GM23338 (cell line): ENCODE measurements around the gene MGRN1. TPM values are rescaled to one million over a fixed set of nuclear protein-coding genes. Genes with fewer than 3 reads are reported as not detected.

Experiments used
- ATAC-seq: fragments of 200-7000 bp; cut with Tn5 transposase; 3 replicates; pipeline ENCODE4 v1.9.1; 2020
- DNase-seq: peaks from one replicate; pipeline ENCODE4 v3.0.0-alpha.2; 2015; ENCODE audit warnings: low spot score
- H2AFZ ChIP-seq: fragments of 200-600 bp; sonication (generic); 2 replicates; pipeline ENCODE4 v1.8.0; 2016; ENCODE audit warnings: antibody characterized with exemption, mild to moderate bottlenecking, moderate library complexity
- H3F3A ChIP-seq: fragments of 200-600 bp; sonication (generic); replicated peaks from 2 replicates; pipeline ENCODE4 v1.8.0; 2017; ENCODE audit warnings: antibody characterized with exemption, mixed run types, low read depth
- H3K27ac ChIP-seq: fragments of 200-600 bp; sonication (generic); 2 replicates; pipeline ENCODE4 v1.6.1; 2016; ENCODE audit warnings: low read depth
- H3K27me3 ChIP-seq: fragments of 200-600 bp; sonication (generic); 2 replicates; pipeline ENCODE4 v1.8.0; 2016; ENCODE audit warnings: mild to moderate bottlenecking, mixed run types, moderate library complexity; ENCODE audit not compliant: insufficient read depth
- H3K36me3 ChIP-seq: fragments of 200-600 bp; sonication (generic); 2 replicates; pipeline ENCODE4 v1.8.0; 2016; ENCODE audit warnings: mild to moderate bottlenecking; ENCODE audit not compliant: insufficient read depth
- H3K4me1 ChIP-seq: fragments of 200-600 bp; sonication (generic); 2 replicates; pipeline ENCODE4 v1.8.0; 2016; ENCODE audit warnings: mild to moderate bottlenecking, moderate library complexity; ENCODE audit not compliant: insufficient read depth
- H3K4me2 ChIP-seq: fragments of 200-600 bp; sonication (generic); 2 replicates; pipeline ENCODE4 v1.7.1; 2017; ENCODE audit warnings: mixed run types
- H3K4me3 ChIP-seq: fragments of 200-600 bp; sonication (generic); 2 replicates; pipeline ENCODE4 v1.6.1; 2016; ENCODE audit warnings: mixed run types
- H3K79me2 ChIP-seq: fragments of 200-600 bp; sonication (generic); replicated peaks from 2 replicates; pipeline ENCODE4 v1.8.0; 2017; ENCODE audit warnings: mild to moderate bottlenecking; ENCODE audit not compliant: insufficient read depth
- H3K9me2 ChIP-seq: fragments of 200-600 bp; sonication (generic); 2 replicates; pipeline ENCODE4 v1.8.0; 2017; ENCODE audit not compliant: insufficient read depth
- H4K20me1 ChIP-seq: fragments of 200-600 bp; sonication (generic); replicated peaks from 2 replicates; pipeline ENCODE4 v1.8.0; 2017; ENCODE audit warnings: mild to moderate bottlenecking; ENCODE audit not compliant: insufficient read depth
- H3K27ac Mint-ChIP-seq: 2 replicates; pipeline ENCODE4 v1.8.0; 2020; ENCODE audit warnings: inconsistent platforms, mild to moderate bottlenecking, moderate library complexity, mixed read lengths
- H3K27me3 Mint-ChIP-seq: 3 replicates; pipeline ENCODE4 v1.8.0; 2022; ENCODE audit warnings: low read depth, mild to moderate bottlenecking, moderate library complexity, mixed read lengths, inconsistent platforms; ENCODE audit not compliant: insufficient read depth, poor library complexity
- H3K36me3 Mint-ChIP-seq: 3 replicates; pipeline ENCODE4 v1.8.0; 2021; ENCODE audit warnings: low read depth, mild to moderate bottlenecking, inconsistent platforms, moderate library complexity, mixed read lengths
- H3K4me1 Mint-ChIP-seq: 3 replicates; pipeline ENCODE4 v1.8.0; 2020; ENCODE audit warnings: mild to moderate bottlenecking, inconsistent platforms, mixed read lengths
- H3K4me3 Mint-ChIP-seq: 3 replicates; pipeline ENCODE4 v1.8.0; 2021; ENCODE audit warnings: moderate library complexity, mild to moderate bottlenecking, inconsistent platforms, mixed read lengths
- H3K9me3 Mint-ChIP-seq: 3 replicates; pipeline ENCODE4 v1.8.0; 2020; ENCODE audit warnings: moderate library complexity, mild to moderate bottlenecking, inconsistent platforms, mixed read lengths
- CREB1 ChIP-seq: fragments of 250-450 bp; sonication (Bioruptor Pico); IDR thresholded peaks from 2 replicates; pipeline ENCODE4 v1.5.0; 2020; ENCODE audit warnings: low read depth, mild to moderate bottlenecking, moderate library complexity
- EZH2 ChIP-seq: fragments of 200-600 bp; sonication (generic); IDR thresholded peaks from one replicate; pipeline ENCODE4 v1.8.0; 2017; ENCODE audit warnings: antibody characterized with exemption, mild to moderate bottlenecking, low read depth; ENCODE audit not compliant: unreplicated experiment
- EZH2phosphoT487 ChIP-seq: fragments of 200-600 bp; sonication (generic); IDR thresholded peaks from one replicate; pipeline ENCODE4 v1.8.1; 2018; ENCODE audit warnings: antibody characterized with exemption; ENCODE audit not compliant: unreplicated experiment
- JUNB ChIP-seq: IDR thresholded peaks from one replicate; pipeline ENCODE4 v1.6.1; 2016; ENCODE audit warnings: antibody characterized with exemption; ENCODE audit not compliant: unreplicated experiment
- NANOG ChIP-seq: IDR thresholded peaks from 2 replicates; pipeline ENCODE4 v1.6.1; 2016; ENCODE audit warnings: antibody characterized with exemption, borderline replicate concordance
- POLR2AphosphoS5 ChIP-seq: IDR thresholded peaks from 2 replicates; pipeline ENCODE4 v1.6.1; 2016; ENCODE audit warnings: antibody characterized with exemption, low read depth
- REST ChIP-seq: IDR thresholded peaks from one replicate; pipeline ENCODE4 v1.6.1; 2018; ENCODE audit warnings: antibody characterized with exemption; ENCODE audit not compliant: unreplicated experiment
- STAT1 ChIP-seq: IDR thresholded peaks from one replicate; pipeline ENCODE4 v1.6.1; 2016; ENCODE audit warnings: antibody characterized with exemption; ENCODE audit not compliant: unreplicated experiment
- ZNF114 ChIP-seq: fragments of 250-450 bp; sonication (Bioruptor Pico); IDR thresholded peaks from 2 replicates; pipeline ENCODE4 v1.5.0; 2020; ENCODE audit warnings: mild to moderate bottlenecking, moderate library complexity
- ZNF331 ChIP-seq: fragments of 250-450 bp; sonication (Bioruptor Pico); IDR thresholded peaks from 2 replicates; pipeline ENCODE4 v1.5.0; 2020; ENCODE audit warnings: low read depth, mild to moderate bottlenecking, moderate library complexity
- ZNF462 ChIP-seq: fragments of 250-450 bp; sonication (Bioruptor Pico); IDR thresholded peaks from 2 replicates; pipeline ENCODE4 v1.5.0; 2020; ENCODE audit warnings: mild to moderate bottlenecking, moderate library complexity
- polyA plus RNA-seq: library from polyadenylated mRNA; unstranded; fragments of >200 nt; fragmentation: Nextera tagmentation; extraction: Ambion mirVana; gene quantifications from 2 replicates; pipeline ENCODE4 v1.2.1, GENCODE V29; 2016
- total RNA-seq: library from RNA; depleted of rRNA; stranded (reverse); fragments of >200 nt; shearing (Covaris generic); gene quantifications from 2 replicates; pipeline ENCODE4 v1.2.3, GENCODE V29; 2014
- TF ChIP-seq, protein P1 (sequence below), 2 experiments: fragments of 200-600 bp in 1 of 2; sonication (generic) in 1 of 2; conservative IDR thresholded peaks; 2 replicates each; pipeline versions ENCODE4 v1.5.1 to v1.6.1; 2016 to 2017; ENCODE audit warnings: antibody characterized with exemption in 2 of 2, low read depth in 2 of 2, mild to moderate bottlenecking in 2 of 2, moderate library complexity in 1 of 2
- TF ChIP-seq, protein P2 (sequence below): IDR thresholded peaks from 2 replicates; pipeline ENCODE4 v1.6.1; 2016; ENCODE audit warnings: antibody characterized with exemption

MGRN1 gene
- total and polyA plus RNA-seq, 2 experiments from 2014 or later: 13.1 to 71.8 TPM

DNA sequence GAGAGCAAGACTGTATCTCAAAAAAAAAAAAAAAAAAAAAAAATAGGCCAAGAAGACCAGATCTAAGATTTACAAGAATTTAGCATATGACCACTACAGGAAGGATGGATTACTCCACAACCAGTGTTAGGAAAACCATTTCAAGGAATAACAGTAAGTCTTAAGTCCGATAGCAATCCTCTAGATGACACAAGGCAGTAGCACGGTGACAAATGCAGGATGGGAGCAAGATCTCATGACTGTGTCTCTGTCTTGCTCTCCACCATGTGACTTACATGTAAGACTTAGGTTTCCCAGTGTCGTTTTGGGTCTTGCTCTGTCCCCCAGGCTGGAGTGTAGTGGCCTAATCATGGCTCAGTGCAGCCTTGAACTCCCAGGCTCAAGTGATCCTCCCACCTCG lies 40.7 kb upstream of the MGRN1 start:
- no peak overlapping the region for H3K27ac ChIP-seq

More for the DNA sequence above, 40.7 kb upstream of the MGRN1 start:
- H3K27me3 ChIP-seq: no peaks in the 10 kb centered on the region
- no peaks in the 10 kb centered on the region for H4K20me1 ChIP-seq
- no peaks in the 10 kb centered on the region for H3K4me1 ChIP-seq
- peaks cover 10% of the 10 kb centered on the region for H3K36me3 Mint-ChIP-seq
- DNase-seq (no peak), ATAC-seq (no peak)
- no peak for TF ChIP-seq EZH2phosphoT487
- no peak for TF ChIP-seq REST
- TF ChIP-seq POLR2AphosphoS5: no peak
- TF ChIP-seq EZH2: no peak
- no peak for TF ChIP-seq CREB1 (CRISPR knock-in tag)
- TF ChIP-seq ZNF331 (CRISPR knock-in tag): no peak
- TF ChIP-seq, protein P1, sequence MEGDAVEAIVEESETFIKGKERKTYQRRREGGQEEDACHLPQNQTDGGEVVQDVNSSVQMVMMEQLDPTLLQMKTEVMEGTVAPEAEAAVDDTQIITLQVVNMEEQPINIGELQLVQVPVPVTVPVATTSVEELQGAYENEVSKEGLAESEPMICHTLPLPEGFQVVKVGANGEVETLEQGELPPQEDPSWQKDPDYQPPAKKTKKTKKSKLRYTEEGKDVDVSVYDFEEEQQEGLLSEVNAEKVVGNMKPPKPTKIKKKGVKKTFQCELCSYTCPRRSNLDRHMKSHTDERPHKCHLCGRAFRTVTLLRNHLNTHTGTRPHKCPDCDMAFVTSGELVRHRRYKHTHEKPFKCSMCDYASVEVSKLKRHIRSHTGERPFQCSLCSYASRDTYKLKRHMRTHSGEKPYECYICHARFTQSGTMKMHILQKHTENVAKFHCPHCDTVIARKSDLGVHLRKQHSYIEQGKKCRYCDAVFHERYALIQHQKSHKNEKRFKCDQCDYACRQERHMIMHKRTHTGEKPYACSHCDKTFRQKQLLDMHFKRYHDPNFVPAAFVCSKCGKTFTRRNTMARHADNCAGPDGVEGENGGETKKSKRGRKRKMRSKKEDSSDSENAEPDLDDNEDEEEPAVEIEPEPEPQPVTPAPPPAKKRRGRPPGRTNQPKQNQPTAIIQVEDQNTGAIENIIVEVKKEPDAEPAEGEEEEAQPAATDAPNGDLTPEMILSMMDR (conservative IDR thresholded peaks at IDR 0.05; ENCODE audit: low read depth in 2 of 2): no peak
- no peak for TF ChIP-seq NANOG
- no peak for TF ChIP-seq STAT1
- TF ChIP-seq, protein P2, sequence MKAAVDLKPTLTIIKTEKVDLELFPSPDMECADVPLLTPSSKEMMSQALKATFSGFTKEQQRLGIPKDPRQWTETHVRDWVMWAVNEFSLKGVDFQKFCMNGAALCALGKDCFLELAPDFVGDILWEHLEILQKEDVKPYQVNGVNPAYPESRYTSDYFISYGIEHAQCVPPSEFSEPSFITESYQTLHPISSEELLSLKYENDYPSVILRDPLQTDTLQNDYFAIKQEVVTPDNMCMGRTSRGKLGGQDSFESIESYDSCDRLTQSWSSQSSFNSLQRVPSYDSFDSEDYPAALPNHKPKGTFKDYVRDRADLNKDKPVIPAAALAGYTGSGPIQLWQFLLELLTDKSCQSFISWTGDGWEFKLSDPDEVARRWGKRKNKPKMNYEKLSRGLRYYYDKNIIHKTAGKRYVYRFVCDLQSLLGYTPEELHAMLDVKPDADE: no peak
- no peak for TF ChIP-seq ZNF114 (CRISPR knock-in tag)
- no peak for TF ChIP-seq JUNB
- TF ChIP-seq ZNF462 (CRISPR knock-in tag): no peak
- H3K27ac Mint-ChIP-seq: no peak overlapping the region
- H3K9me3 Mint-ChIP-seq: peaks cover 15% of the 10 kb centered on the region
- no peaks in the 10 kb centered on the region; the same call in 1 of the 2 replicates for H3F3A ChIP-seq
- no peaks in the 10 kb centered on the region for H3K36me3 ChIP-seq
- H3K27me3 Mint-ChIP-seq: peaks cover 4% of the 10 kb centered on the region
- no peaks in the 10 kb centered on the region for H3K79me2 ChIP-seq
- H3K4me1 Mint-ChIP-seq: peaks cover 4% of the 10 kb centered on the region; the same call in 2 of the 3 replicates
- H3K4me3 Mint-ChIP-seq: no peak overlapping the region
- H3K4me3 ChIP-seq: no peak overlapping the region
- no peak overlapping the region for H3K4me2 ChIP-seq
- no peaks in the 10 kb centered on the region for H3K9me2 ChIP-seq
- no peak overlapping the region for H2AFZ ChIP-seq
